Thyroid gland (tissue), 4 donors: ENCODE data around the gene SOX13. TPM values are rescaled to one million over a fixed set of nuclear protein-coding genes. Genes with fewer than 3 reads are reported as not detected.
A peak's percentile ranks its signal among the peaks of the same experiment; 100 is the strongest.

Experiments used
- DNase-seq, 2 donors: peaks; one replicate each; pipeline ENCODE4 v3.0.0-alpha.2; 2019
- H3K27ac ChIP-seq, 3 donors: fragments of 200-600 bp; sonication (generic); 1 replicate in 2 of 3; 2 replicates in 1 of 3; pipeline ENCODE4 v1.5.1; 2016 to 2019; ENCODE audit warnings: mild to moderate bottlenecking in 1 of 3, moderate library complexity in 1 of 3
- H3K27me3 ChIP-seq: fragments of 200-600 bp; sonication (generic); one replicate; pipeline ENCODE4 v1.5.1; 2019
- H3K36me3 ChIP-seq, 2 donors: fragments of 200-600 bp; sonication (generic); one replicate each; pipeline ENCODE4 v1.5.1; 2016 to 2019
- H3K4me1 ChIP-seq, 2 donors: fragments of 200-600 bp; sonication (generic); one replicate each; pipeline ENCODE4 v1.5.1; 2017 to 2019
- H3K4me3 ChIP-seq, 3 donors: fragments of 200-600 bp; sonication (generic); replicated peaks in 1 of 3; 1 replicate in 2 of 3; 2 replicates in 1 of 3; pipeline ENCODE4 v1.5.1; 2016; ENCODE audit warnings: mild to moderate bottlenecking in 1 of 3
- H3K9me3 ChIP-seq: fragments of 200-600 bp; sonication (generic); one replicate; pipeline ENCODE4 v1.5.1; 2017
- CTCF ChIP-seq, 6 experiments: fragments of 200-600 bp in 3 of 6; fragments of 450-650 bp in 3 of 6; sonication (generic) in 3 of 6; IDR thresholded peaks; one replicate each; pipeline ENCODE4 v1.5.1; 2016 to 2019; ENCODE audit warnings: antibody characterized with exemption in 6 of 6, mild to moderate bottlenecking in 2 of 6, inconsistent platforms in 1 of 6, moderate library complexity in 1 of 6
- POLR2A ChIP-seq, 2 donors: fragments of 450-650 bp; IDR thresholded peaks; one replicate each; pipeline ENCODE4 v1.6.1; 2017; ENCODE audit warnings: antibody characterized with exemption in 2 of 2, mild to moderate bottlenecking in 2 of 2, moderate library complexity in 1 of 2
- WGBS, 2 donors: methylation state at CpG; one replicate each; pipeline ENCODE4 v1.1.5; 2017; 5-methylcytosine and 5-hydroxymethylcytosine counted together
- intact Hi-C: fragments of 100-400 bp; cut with DNase I; formaldehyde crosslinking; loops from one replicate; pipeline ENCODE4 v1.15.1; 2023
- total RNA-seq, 4 donors: library from RNA; depleted of rRNA; stranded (reverse); fragments of >200 nt; gene quantifications; one replicate each; pipeline ENCODE4 v1.2.3, GENCODE V29; 2016

Gene SOX13
- total RNA-seq, 4 donors from 2014 or later: 19.4 to 29.3 (median 20.8) TPM

- Histone ChIP-seq H3K9me3 (no peaks in the 10 kb centered on the region), H3K27ac (no peak overlapping the region), H3K4me3 (no peak overlapping the region), H3K27me3 (no peaks in the 10 kb centered on the region), H3K36me3 (no peaks in the 10 kb centered on the region), H3K4me1 (peaks cover 2 to 8% of the 10 kb centered on the region in 2 donors)
- 85 to 96% methylated on average over 1 of the region's 1 CpG for WGBS, 2 donors
- intact Hi-C loops: no loop called here
- TF ChIP-seq POLR2A (IDR thresholded peaks at IDR 0.05) (no peak), CTCF (IDR thresholded peaks at IDR 0.05) (no peak)
- DNase-seq: no peak
These were observed 3.0 kb upstream of the SOX13 start for GRCh38 chr1:204069887-204070286.

DNA sequence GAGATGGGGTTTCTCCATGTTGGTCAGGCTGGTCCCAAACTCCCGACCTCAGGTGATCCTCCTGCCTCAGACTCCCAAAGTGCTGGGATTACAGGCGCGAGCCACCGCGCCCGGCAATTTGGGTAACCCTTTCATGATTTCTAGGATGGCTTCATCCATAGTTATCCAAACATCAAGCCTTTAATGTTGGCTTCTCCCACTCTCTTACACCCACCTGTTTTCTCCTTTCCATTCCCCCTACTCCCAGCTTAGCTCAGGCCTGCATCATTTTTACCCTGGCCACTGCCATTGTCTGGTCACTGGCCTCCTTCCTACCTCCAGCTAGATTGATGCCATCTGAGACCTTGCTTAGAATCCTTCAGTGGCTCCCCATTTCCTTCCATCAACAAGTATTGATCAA, 2.0 kb upstream of the SOX13 start:
- intact Hi-C loops: no loop called here
- no peaks in the 10 kb centered on the region for H3K36me3 ChIP-seq

GRCh38 chr1:204073837-204074273, 940 bp downstream of the SOX13 start:
- Histone ChIP-seq H3K4me3 (peak overlapping the region; percentile 78 to 85 (median 85)), H3K36me3 (no peaks in the 10 kb centered on the region), H3K27me3 (no peaks in the 10 kb centered on the region), H3K9me3 (no peaks in the 10 kb centered on the region), H3K4me1 (peaks cover 28 to 33% of the 10 kb centered on the region in 2 donors), H3K27ac (peak overlapping the region; percentile 28 to 89 (median 78))
- TF ChIP-seq POLR2A (IDR thresholded peaks at IDR 0.05): no peak
- TF ChIP-seq CTCF (IDR thresholded peaks at IDR 0.05): no peak
- 0% methylated on average over 5 to 15 of the region's 39 CpGs for WGBS, 2 donors
- DNase-seq: peak; percentile 34 to 44
- intact Hi-C loops: no loop called here

More for the DNA sequence above, 2.0 kb upstream of the SOX13 start:
- no peak for DNase-seq
- Histone ChIP-seq H3K9me3 (no peaks in the 10 kb centered on the region), H3K4me3 (no peak overlapping the region), H3K27ac (no peak overlapping the region), H3K27me3 (no peaks in the 10 kb centered on the region), H3K4me1 (peaks cover 12 to 14% of the 10 kb centered on the region in 2 donors)
- 91 to 98% methylated on average over 6 of the region's 6 CpGs for WGBS, 2 donors
- TF ChIP-seq POLR2A (IDR thresholded peaks at IDR 0.05): no peak
- TF ChIP-seq CTCF (IDR thresholded peaks at IDR 0.05): no peak

DNA sequence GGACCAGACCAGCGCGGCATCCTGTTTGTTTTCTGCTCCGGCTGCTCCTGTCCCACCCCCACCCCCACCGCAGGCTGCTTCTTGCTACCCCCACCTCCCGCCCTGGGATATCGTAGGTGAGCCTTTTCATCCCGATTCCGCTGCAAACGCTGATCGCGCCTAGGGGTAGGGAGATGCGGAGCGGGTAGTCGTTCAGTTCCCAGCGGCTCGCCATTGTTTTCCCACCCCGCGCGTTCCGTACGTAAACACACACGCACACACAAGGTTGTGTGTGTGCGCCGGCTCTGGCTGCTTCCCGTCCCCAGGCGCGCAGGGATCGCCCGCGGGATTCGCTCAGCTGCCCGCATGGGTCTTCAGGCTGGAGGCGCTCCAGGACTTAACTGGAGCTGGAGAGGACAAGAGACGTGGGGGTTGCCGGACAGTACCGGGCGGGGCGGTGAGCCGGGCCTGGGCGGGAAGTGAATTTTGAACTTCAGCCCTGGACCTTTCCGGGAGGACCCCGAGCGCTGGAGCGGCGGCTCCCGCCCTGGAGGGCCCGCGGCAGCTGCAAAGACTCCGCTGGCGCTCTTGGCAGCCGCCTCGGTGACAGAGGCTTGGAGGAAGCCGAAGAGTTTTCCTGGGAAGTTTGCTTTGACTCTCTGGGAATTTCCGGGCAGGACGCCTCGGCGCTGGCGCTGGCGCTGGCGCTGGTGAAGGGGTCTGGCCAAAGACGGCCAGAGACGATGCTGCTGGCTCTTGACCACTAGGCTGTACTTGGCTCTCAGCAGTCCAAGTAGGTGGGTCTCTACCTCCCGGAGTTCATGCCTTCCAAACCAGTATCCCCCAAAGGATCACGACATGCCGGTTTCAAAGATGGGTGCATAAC, 1.6 kb downstream of the SOX13 start:
- 0 to 3% methylated on average over 8 to 58 of the region's 65 CpGs for WGBS, 2 donors
- TF ChIP-seq CTCF (IDR thresholded peaks at IDR 0.05) (peak in 1 of 6 experiments; percentile 8), POLR2A (IDR thresholded peaks at IDR 0.05) (peak in 1 of 2 donors; percentile 35)
- H3K9me3 ChIP-seq: no peaks in the 10 kb centered on the region
- H3K4me3 ChIP-seq: peak overlapping the region; percentile 78 to 85 (median 85)
- peak overlapping the region; percentile 28 to 89 (median 78) for H3K27ac ChIP-seq
- H3K27me3 ChIP-seq: no peaks in the 10 kb centered on the region
- H3K36me3 ChIP-seq: no peaks in the 10 kb centered on the region
- peak; percentile 82 to 85 for DNase-seq
- peaks cover 34 to 39% of the 10 kb centered on the region in 2 donors for H3K4me1 ChIP-seq
- intact Hi-C loops: loop anchor here (5.0 kb wide), 1 partner anchor 212 kb away; the partner anchor contains the start of gene SNRPE

GRCh38 chr1:204075139-204075521, 2.2 kb downstream of the SOX13 start:
- WGBS, 2 donors: 42 to 64% methylated on average over 4 to 31 of the region's 31 CpGs
- H3K4me3 ChIP-seq: peak overlapping the region; percentile 24 to 85 (median 78)

More at GRCh38 chr1:204075139-204075521, 2.2 kb downstream of the SOX13 start:
- Histone ChIP-seq H3K9me3 (no peaks in the 10 kb centered on the region), H3K27ac (peak overlapping the region; percentile 28 to 89 (median 78)), H3K27me3 (no peaks in the 10 kb centered on the region), H3K36me3 (no peaks in the 10 kb centered on the region), H3K4me1 (peaks cover 40 to 46% of the 10 kb centered on the region in 2 donors)
- TF ChIP-seq POLR2A (IDR thresholded peaks at IDR 0.05) (no peak), CTCF (IDR thresholded peaks at IDR 0.05) (no peak)
- intact Hi-C loops: loop anchor here (5.0 kb wide), 1 partner anchor 213 kb away; the partner anchor contains the start of gene SNRPE
- peak; percentile 46 to 48 for DNase-seq
